GM12892 (cell line): ENCODE data around the gene STX18.

Source experiments
- POLR2A ChIP-seq: IDR thresholded peaks from 2 replicates; pipeline ENCODE4 v1.6.1; 2011; ENCODE audit warnings: low read depth, low read length, control low read depth
- TAF1 ChIP-seq: IDR thresholded peaks from 2 replicates; pipeline ENCODE4 v1.6.1; 2011; ENCODE audit warnings: low read depth, mild to moderate bottlenecking, control low read depth, low read length, borderline replicate concordance

DNA sequence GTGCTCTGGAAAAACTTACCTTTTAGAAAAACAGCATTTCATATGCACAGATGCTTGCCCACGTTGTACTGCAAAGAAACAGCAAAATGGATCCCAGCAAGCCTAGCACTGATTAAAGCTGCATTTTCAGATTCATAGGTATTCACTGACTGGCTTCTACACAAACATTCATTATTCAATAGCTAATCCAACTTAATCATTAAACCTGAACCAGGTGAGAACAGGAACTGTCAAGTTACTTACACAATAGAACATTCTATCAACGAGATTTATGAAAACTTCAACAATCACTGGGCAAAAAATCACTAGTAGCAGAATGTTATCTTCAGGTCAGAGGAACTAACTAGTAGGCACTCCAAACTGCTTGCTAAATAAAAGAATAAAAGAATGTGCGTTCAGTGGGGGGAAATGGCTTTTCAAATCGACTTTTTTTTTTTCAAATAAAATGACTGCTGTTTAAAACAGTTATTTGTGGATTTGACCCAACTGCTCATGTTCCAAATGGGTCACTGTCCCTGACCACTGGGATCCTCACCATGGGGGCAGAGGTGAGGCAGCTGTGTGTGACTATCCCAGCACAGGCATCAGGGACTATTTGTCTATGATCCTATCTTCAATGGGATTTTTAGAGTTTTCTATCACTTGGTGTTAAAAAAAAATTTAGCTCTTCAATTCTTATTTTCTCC is 42.3 kb downstream of the STX18 start:
- TF ChIP-seq POLR2A (no peak), TAF1 (no peak)
